ENCODE measurements around the gene FER.

GRCh38 chr5:108715408-108715807, 32.3 kb upstream of the FER start:
- TF ChIP-seq CTCF (IDR thresholded peaks at IDR 0.05; ENCODE audit: low read depth, low read length, poor library complexity, severe bottlenecking): no peak
- no peak for TF ChIP-seq EZH2phosphoT487 (IDR thresholded peaks at IDR 0.05; ENCODE audit: borderline replicate concordance, low read length)
